MCF 10A (cell line): ENCODE data around the gene ARHGAP22. TPM values are rescaled to one million over a fixed set of nuclear protein-coding genes. Genes with fewer than 3 reads are reported as not detected.

Experiments
- BruUV-seq: library from RNA; stranded (reverse); fragments of 400-500 nt; replicated peaks from 2 replicates; lab custom pipeline; 2021; lab: Mats Ljungman, UMichigan
- CTCF ChIA-PET: fragments of 300-600 bp; sonication (Branson Sonifier 250); formaldehyde crosslinking; extraction: SDS; loops from one replicate; lab custom pipeline; 2021; ENCODE audit warnings: antibody characterized with exemption, inconsistent platforms; lab: Yijun Ruan, JAX
- POLR2A ChIA-PET: fragments of 300-600, 350-650 bp; sonication (Branson Sonifier 250); formaldehyde crosslinking; extraction: SDS; loops from one replicate; lab custom pipeline; 2020; ENCODE audit warnings: antibody characterized with exemption, inconsistent platforms; lab: Yijun Ruan, JAX
- DNase-seq: peaks from one replicate; pipeline ENCODE4 v3.0.0-alpha.2; 2018; ENCODE audit not compliant: unreplicated experiment
- H3K27ac Mint-ChIP-seq: one replicate; pipeline ENCODE4 v1.8.0; 2022; ENCODE audit warnings: mild to moderate bottlenecking, low read depth, mixed read lengths; ENCODE audit not compliant: unreplicated experiment
- H3K27me3 Mint-ChIP-seq: one replicate; pipeline ENCODE4 v1.8.0; 2022; ENCODE audit warnings: mixed read lengths; ENCODE audit not compliant: insufficient read depth, unreplicated experiment
- H3K36me3 Mint-ChIP-seq: one replicate; pipeline ENCODE4 v1.8.0; 2022; ENCODE audit warnings: mild to moderate bottlenecking, moderate library complexity, mixed read lengths; ENCODE audit not compliant: insufficient read depth, unreplicated experiment
- H3K4me1 Mint-ChIP-seq: one replicate; pipeline ENCODE4 v1.8.0; 2022; ENCODE audit warnings: mixed read lengths; ENCODE audit not compliant: insufficient read depth, unreplicated experiment
- H3K4me3 Mint-ChIP-seq: one replicate; pipeline ENCODE4 v1.8.0; 2022; ENCODE audit warnings: mild to moderate bottlenecking, moderate library complexity, mixed read lengths; ENCODE audit not compliant: unreplicated experiment
- H3K9me3 Mint-ChIP-seq: one replicate; pipeline ENCODE4 v1.8.0; 2022; ENCODE audit warnings: mixed read lengths; ENCODE audit not compliant: unreplicated experiment
- CTCF ChIP-seq: fragments of 200-600 bp; IDR thresholded peaks from one replicate; pipeline ENCODE4 v1.8.0; 2022; ENCODE audit warnings: antibody characterized with exemption, mild to moderate bottlenecking; ENCODE audit not compliant: unreplicated experiment
- intact Hi-C: fragments of 100-400 bp; cut with micrococcal nuclease; formaldehyde crosslinking; loops from 2 replicates; pipeline ENCODE4 v1.14.1; 2022
- total RNA-seq: library from RNA; stranded (reverse); gene quantifications from 2 replicates; pipeline ENCODE4 v1.2.3, GENCODE V29; 2022

Gene ARHGAP22
- total RNA-seq, 1 experiment from 2014 or later = 6.3 TPM

- Mint-ChIP-seq H3K27me3 (no peaks in the 10 kb centered on the region), H3K4me3 (no peak overlapping the region), H3K4me1 (peaks cover 6% of the 10 kb centered on the region), H3K36me3 (no peaks in the 10 kb centered on the region), H3K27ac (no peak overlapping the region), H3K9me3 (no peaks in the 10 kb centered on the region)
- BruUV-seq = no TSS peak
- intact Hi-C loops = no loop called here
- DNase-seq = no peak
- CTCF ChIA-PET = no interaction called here
- TF ChIP-seq CTCF = no peak
- POLR2A ChIA-PET = no interaction called here
These were observed 154.0 kb downstream of the ARHGAP22 start for GRCh38 chr10:48450741-48451466.

GRCh38 chr10:48450233-48450740 lies 154.6 kb downstream of the ARHGAP22 start:
- no peak for TF ChIP-seq CTCF
- Mint-ChIP-seq H3K4me1 (peaks cover 6% of the 10 kb centered on the region), H3K27ac (no peak overlapping the region), H3K9me3 (no peaks in the 10 kb centered on the region), H3K27me3 (no peaks in the 10 kb centered on the region), H3K36me3 (no peaks in the 10 kb centered on the region), H3K4me3 (no peak overlapping the region)
- POLR2A ChIA-PET = no interaction called here
- no TSS peak for BruUV-seq
- intact Hi-C loops = no loop called here
- CTCF ChIA-PET = interaction anchor here (0.6 kb wide), 1 partner anchor 93 kb away, joined by 3 read pairs; no protein-coding TSS in a partner anchor
- no peak for DNase-seq

- POLR2A ChIA-PET = no interaction called here
- H3K27ac Mint-ChIP-seq = no peak overlapping the region
- no peaks in the 10 kb centered on the region for H3K36me3 Mint-ChIP-seq
- no peak overlapping the region for H3K4me3 Mint-ChIP-seq
- no TSS peak for BruUV-seq
- TF ChIP-seq CTCF = no peak
- intact Hi-C loops = no loop called here
- DNase-seq = no peak
- H3K27me3 Mint-ChIP-seq = no peaks in the 10 kb centered on the region
- CTCF ChIA-PET = interaction anchor here (0.6 to 1.1 kb wide), 2 partner anchors 20 to 94 kb away, joined by 3 to 4 read pairs; no protein-coding TSS in a partner anchor
- no peaks in the 10 kb centered on the region for H3K9me3 Mint-ChIP-seq
- H3K4me1 Mint-ChIP-seq = peaks cover 6% of the 10 kb centered on the region
These were observed 155.2 kb downstream of the ARHGAP22 start for GRCh38 chr10:48449501-48450232.

GRCh38 chr10:48448796-48449195 lies 156.1 kb downstream of the ARHGAP22 start:
- Mint-ChIP-seq H3K4me3 (no peak overlapping the region), H3K9me3 (no peaks in the 10 kb centered on the region), H3K4me1 (peaks cover 6% of the 10 kb centered on the region), H3K36me3 (no peaks in the 10 kb centered on the region), H3K27ac (peak overlapping the region; percentile 5), H3K27me3 (no peaks in the 10 kb centered on the region)
- POLR2A ChIA-PET = interaction anchor here (0.6 kb wide), 1 partner anchor 20 kb away, joined by 3 read pairs; no protein-coding TSS in a partner anchor
- CTCF ChIA-PET = interaction anchor here (0.6 to 1.1 kb wide), 2 partner anchors 20 to 1103 kb away, joined by 4 to 5 read pairs; no protein-coding TSS in a partner anchor
- intact Hi-C loops = no loop called here
- peak; percentile 42 for DNase-seq
- no peak for TF ChIP-seq CTCF
- BruUV-seq = no TSS peak
